Body of pancreas (tissue), 4 donors: ENCODE results near the gene TAF15. TPM values are rescaled to one million over a fixed set of nuclear protein-coding genes. Genes with fewer than 3 reads are reported as not detected.

Source experiments
- ATAC-seq: fragments of 150-250 bp; one replicate; pipeline ENCODE4 v1.9.1; 2016
- DNase-seq, 4 donors: peaks; one replicate each; pipeline ENCODE4 v3.0.0-alpha.2; 2019
- H3K27ac ChIP-seq, 4 donors: fragments of 200-600 bp; sonication (generic); 1 replicate in 3 of 4; 2 replicates in 1 of 4; pipeline versions ENCODE4 v1.5.1 to v1.6.1; 2016 to 2019; ENCODE audit warnings: mild to moderate bottlenecking in 1 of 4, mixed read lengths in 1 of 4, moderate library complexity in 1 of 4
- H3K27me3 ChIP-seq, 2 donors: fragments of 200-600 bp; sonication (generic); one replicate each; pipeline ENCODE4 v1.6.0; 2016; ENCODE audit warnings: mild to moderate bottlenecking in 1 of 2
- H3K36me3 ChIP-seq, 2 donors: fragments of 200-600 bp; sonication (generic); replicated peaks in 1 of 2; 2 replicates each; pipeline ENCODE4 v1.5.1; 2016; ENCODE audit warnings: low read depth in 2 of 2; ENCODE audit not compliant: insufficient read depth in 1 of 2
- H3K4me1 ChIP-seq: fragments of 200-600 bp; sonication (generic); one replicate; pipeline ENCODE4 v1.6.0; 2016
- H3K4me3 ChIP-seq, 2 donors: fragments of 200-600 bp; sonication (generic); 1 replicate in 1 of 2; 2 replicates in 1 of 2; pipeline ENCODE4 v1.5.1; 2016 to 2019
- H3K9me3 ChIP-seq, 3 donors: fragments of 200-600 bp; sonication (generic); 1 replicate in 2 of 3; 2 replicates in 1 of 3; pipeline ENCODE4 v1.5.1; 2016
- POLR2A ChIP-seq, 3 donors: fragments of 450-650 bp; IDR thresholded peaks; one replicate each; pipeline ENCODE4 v1.6.1; 2016; ENCODE audit warnings: antibody characterized with exemption in 3 of 3, mild to moderate bottlenecking in 2 of 3
- WGBS, 2 donors: methylation state at CpG; one replicate each; pipeline ENCODE4 v1.1.5; 2017; 5-methylcytosine and 5-hydroxymethylcytosine counted together
- intact Hi-C: fragments of 100-400 bp; cut with DNase I; formaldehyde crosslinking; loops from one replicate; pipeline ENCODE4 v1.15.1; 2023
- total RNA-seq, 2 donors: library from RNA; depleted of rRNA; stranded (reverse); fragments of >200 nt; gene quantifications; one replicate each; pipeline ENCODE4 v1.1.0, GENCODE V29; 2016
- TF ChIP-seq, protein P1 (sequence below), 7 experiments: fragments of 450-650 bp in 4 of 7; fragments of 200-600 bp in 3 of 7; sonication (generic) in 3 of 7; IDR thresholded peaks; one replicate each; pipeline ENCODE4 v1.5.1; 2016 to 2019; ENCODE audit warnings: antibody characterized with exemption in 7 of 7

Gene TAF15
- total RNA-seq, 2 donors from 2014 or later = 47.7 to 51.1 TPM

DNA sequence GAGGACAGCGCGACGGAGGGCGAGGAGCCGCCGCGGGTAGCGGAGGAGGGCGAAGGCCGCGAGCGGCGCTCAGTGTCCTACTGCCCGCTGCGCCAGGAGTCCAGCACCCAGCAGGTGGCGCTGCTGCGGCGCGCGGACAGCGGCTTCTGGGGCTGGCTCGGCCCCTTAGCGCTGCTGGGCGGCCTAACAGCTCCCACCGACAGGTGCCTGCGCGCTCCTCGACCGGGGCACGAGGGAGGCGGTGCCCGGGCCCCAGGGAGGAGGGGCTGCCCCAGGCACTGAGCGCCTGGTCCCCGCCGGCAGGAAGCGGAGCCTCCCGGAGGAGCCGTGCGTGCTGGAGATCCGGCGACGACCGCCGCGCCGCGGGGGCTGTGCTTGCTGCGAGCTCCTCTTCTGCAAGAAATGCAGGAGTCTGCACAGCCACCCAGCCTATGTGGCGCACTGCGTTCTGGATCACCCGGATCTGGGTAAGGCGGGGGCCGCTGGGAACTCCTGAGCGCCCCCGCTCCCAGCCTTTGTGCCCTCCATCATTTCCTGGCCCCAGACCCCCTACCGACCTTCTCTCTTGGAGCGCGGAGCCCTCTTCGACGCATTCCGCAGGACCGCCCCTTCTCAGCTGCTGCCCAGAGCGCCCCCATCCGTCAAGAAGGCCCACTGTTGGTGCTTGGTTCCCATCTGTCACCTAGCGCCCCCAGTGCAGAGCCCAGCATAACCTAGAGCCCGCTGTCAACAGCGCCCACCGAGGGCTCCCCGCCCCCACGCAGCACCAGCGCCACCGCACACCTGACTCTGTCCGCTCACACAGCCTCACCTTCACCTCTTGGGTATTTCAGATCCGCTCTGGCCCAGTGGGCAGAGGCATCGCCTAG is 44.9 kb upstream of the TAF15 start:
- H3K4me1 ChIP-seq = peaks cover 11% of the 10 kb centered on the region
- H3K9me3 ChIP-seq = no peaks in the 10 kb centered on the region
- H3K36me3 ChIP-seq = no peaks in the 10 kb centered on the region
- 3 to 8% methylated on average over 38 to 71 of the region's 75 CpGs for WGBS, 2 donors
- H3K4me3 ChIP-seq = peak overlapping the region; percentile 8 to 19
- TF ChIP-seq, protein P1, sequence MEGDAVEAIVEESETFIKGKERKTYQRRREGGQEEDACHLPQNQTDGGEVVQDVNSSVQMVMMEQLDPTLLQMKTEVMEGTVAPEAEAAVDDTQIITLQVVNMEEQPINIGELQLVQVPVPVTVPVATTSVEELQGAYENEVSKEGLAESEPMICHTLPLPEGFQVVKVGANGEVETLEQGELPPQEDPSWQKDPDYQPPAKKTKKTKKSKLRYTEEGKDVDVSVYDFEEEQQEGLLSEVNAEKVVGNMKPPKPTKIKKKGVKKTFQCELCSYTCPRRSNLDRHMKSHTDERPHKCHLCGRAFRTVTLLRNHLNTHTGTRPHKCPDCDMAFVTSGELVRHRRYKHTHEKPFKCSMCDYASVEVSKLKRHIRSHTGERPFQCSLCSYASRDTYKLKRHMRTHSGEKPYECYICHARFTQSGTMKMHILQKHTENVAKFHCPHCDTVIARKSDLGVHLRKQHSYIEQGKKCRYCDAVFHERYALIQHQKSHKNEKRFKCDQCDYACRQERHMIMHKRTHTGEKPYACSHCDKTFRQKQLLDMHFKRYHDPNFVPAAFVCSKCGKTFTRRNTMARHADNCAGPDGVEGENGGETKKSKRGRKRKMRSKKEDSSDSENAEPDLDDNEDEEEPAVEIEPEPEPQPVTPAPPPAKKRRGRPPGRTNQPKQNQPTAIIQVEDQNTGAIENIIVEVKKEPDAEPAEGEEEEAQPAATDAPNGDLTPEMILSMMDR (IDR thresholded peaks at IDR 0.05) = peak; percentile 92 to 99 (median 97)
- TF ChIP-seq POLR2A (IDR thresholded peaks at IDR 0.05) = peak in 2 of 3 donors; percentile 27 to 34
- no peaks in the 10 kb centered on the region for H3K27me3 ChIP-seq
- peak; percentile 97 for ATAC-seq
- peak; percentile 89 to 94 (median 90) for DNase-seq
- intact Hi-C loops = no loop called here
- H3K27ac ChIP-seq = peak overlapping the region in 3 of 4 donors; percentile 20 to 66 (median 55)

DNA sequence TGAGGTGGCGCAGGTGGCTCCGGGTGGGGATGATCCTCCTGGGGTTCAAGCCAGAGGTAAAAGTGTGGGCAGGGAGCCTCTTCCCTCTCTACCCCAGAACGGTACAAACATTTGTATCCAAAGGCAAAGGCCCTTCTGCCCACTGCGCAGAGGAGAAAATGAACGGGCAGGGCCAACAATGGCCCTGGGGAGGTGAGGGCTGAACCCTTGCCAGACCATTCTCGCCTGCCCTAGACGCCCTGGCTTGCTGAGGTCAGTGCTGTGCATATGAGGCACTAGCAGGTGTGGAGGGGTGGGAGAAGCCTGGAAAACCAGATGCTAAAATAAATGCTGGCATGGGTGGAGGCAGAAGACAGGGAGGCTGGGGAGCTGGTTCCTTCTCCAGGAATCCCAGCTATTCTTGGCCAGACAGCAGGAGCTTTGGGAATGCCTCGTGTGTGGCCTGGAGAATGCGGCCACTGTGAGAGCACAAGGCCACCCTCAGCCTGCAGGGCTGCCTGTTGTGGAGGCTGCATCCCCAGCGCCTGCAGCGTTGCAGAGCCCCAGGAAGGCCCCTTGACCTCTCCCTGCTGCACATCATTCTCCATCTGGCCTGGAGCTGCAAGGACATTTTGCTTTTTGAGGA is 44.1 kb upstream of the TAF15 start:
- ATAC-seq (no peak), DNase-seq (no peak)
- Histone ChIP-seq H3K27me3 (no peaks in the 10 kb centered on the region), H3K4me1 (peaks cover 11% of the 10 kb centered on the region), H3K9me3 (no peaks in the 10 kb centered on the region), H3K27ac (no peak overlapping the region), H3K4me3 (no peak overlapping the region), H3K36me3 (no peaks in the 10 kb centered on the region)
- intact Hi-C loops = loop anchor here (5.0 kb wide), 1 partner anchor 42 kb away; the partner anchor contains the start of gene TAF15
- 71 to 74% methylated on average over 11 of the region's 11 CpGs for WGBS, 2 donors
- TF ChIP-seq, protein P1 (IDR thresholded peaks at IDR 0.05) = no peak
- no peak for TF ChIP-seq POLR2A (IDR thresholded peaks at IDR 0.05)

DNA sequence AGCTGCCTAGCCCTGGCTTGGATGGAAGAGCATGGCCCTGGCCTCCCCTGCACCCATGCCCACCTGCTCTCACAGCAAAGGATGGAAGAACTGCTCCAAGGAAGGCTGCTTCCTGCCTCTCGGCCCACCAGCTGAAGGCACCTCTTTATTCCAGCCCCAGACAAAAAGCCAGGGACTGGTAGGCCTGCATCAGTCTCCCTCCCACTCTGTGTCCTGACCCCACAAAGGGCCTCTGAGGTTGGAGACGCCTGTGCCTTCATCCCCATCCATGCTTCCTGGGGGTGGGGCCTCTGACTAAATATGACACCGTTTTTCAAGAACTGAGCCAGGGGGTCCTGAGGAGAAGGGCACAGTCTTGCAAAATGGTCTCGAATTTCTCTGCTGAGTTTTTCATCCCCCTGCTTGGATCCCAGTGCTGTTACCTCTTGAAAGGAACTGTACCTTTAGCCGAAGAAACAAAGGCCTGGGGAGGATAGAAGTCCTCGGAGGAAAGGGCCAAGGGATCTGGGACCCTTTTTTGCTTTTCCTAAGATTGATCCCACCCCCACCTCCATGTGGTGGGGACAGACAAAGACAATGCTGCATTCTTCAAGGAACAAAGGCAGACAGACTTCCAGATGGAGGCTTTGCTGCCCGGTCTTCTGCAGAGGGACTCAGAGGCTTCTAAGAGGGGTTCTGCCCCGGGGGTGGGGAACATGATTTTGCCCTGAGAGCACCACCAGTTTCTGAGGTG is 43.4 kb upstream of the TAF15 start:
- H3K27me3 ChIP-seq = no peaks in the 10 kb centered on the region
- no peak for TF ChIP-seq POLR2A (IDR thresholded peaks at IDR 0.05)
- TF ChIP-seq, protein P1 (IDR thresholded peaks at IDR 0.05) = no peak
- no peaks in the 10 kb centered on the region for H3K36me3 ChIP-seq
- no peaks in the 10 kb centered on the region for H3K9me3 ChIP-seq
- intact Hi-C loops = loop anchor here (5.0 kb wide), 1 partner anchor 41 kb away; the partner anchor contains the start of gene TAF15
- no peak overlapping the region for H3K27ac ChIP-seq
- ATAC-seq (no peak), DNase-seq (no peak)
- H3K4me1 ChIP-seq = peaks cover 11% of the 10 kb centered on the region
- 74 to 76% methylated on average over 7 to 8 of the region's 8 CpGs for WGBS, 2 donors
- no peak overlapping the region for H3K4me3 ChIP-seq

GRCh38 chr17:35766489-35766877 is 42.8 kb upstream of the TAF15 start:
- Histone ChIP-seq H3K36me3 (no peaks in the 10 kb centered on the region), H3K9me3 (no peaks in the 10 kb centered on the region), H3K4me1 (peaks cover 11% of the 10 kb centered on the region), H3K27ac (no peak overlapping the region), H3K27me3 (no peaks in the 10 kb centered on the region), H3K4me3 (no peak overlapping the region)
- DNase-seq (no peak), ATAC-seq (no peak)
- intact Hi-C loops = loop anchor here (5.0 kb wide), 1 partner anchor 41 kb away; the partner anchor contains the start of gene TAF15
- 71 to 74% methylated on average over 18 to 24 of the region's 24 CpGs for WGBS, 2 donors
- no peak for TF ChIP-seq POLR2A (IDR thresholded peaks at IDR 0.05)
- TF ChIP-seq, protein P1 (IDR thresholded peaks at IDR 0.05) = no peak
